Tongue (tissue), 2 donors: ENCODE measurements around the gene KRT2. TPM values are rescaled to one million over a fixed set of nuclear protein-coding genes. Genes with fewer than 3 reads are reported as not detected.
"Not testable (repeated sequence)": the region's sequence is repeated elsewhere in the genome, so short reads cannot be mapped to it uniquely, and the experiment has no call there.

Experiments
- DNase-seq: peaks from one replicate; pipeline ENCODE4 v3.0.0-alpha.2; 2015
- total RNA-seq: library from RNA; depleted of rRNA; stranded (reverse); fragments of >200 nt; gene quantifications from one replicate; pipeline ENCODE4 v1.2.3, GENCODE V29; 2014

KRT2 gene
- total RNA-seq, 1 donor from 2014 or later: not detected

- DNase-seq: no peak
These were observed 32.4 kb upstream of the KRT2 start for GRCh38 chr12:52684431-52684830.

GRCh38 chr12:52683575-52684300, 31.7 kb upstream of the KRT2 start:
- DNase-seq: no peak

GRCh38 chr12:52682938-52683574, 31.0 kb upstream of the KRT2 start:
- DNase-seq: peak; percentile 14

GRCh38 chr12:52682381-52682660, 30.3 kb upstream of the KRT2 start:
- DNase-seq: no peak

- no peak for DNase-seq
These were observed 29.7 kb upstream of the KRT2 start for GRCh38 chr12:52681526-52682380.

- DNase-seq: no peak
These were observed 28.4 kb upstream of the KRT2 start, which contains the start of gene KRT1 for GRCh38 chr12:52680363-52680762. Gene KRT1 (minus strand): TSS chr12:52680407. CDS start chr12:52680348, 59 bp downstream.

- no peak for DNase-seq
These were observed 27.9 kb upstream of the KRT2 start for GRCh38 chr12:52679875-52680274.

GRCh38 chr12:52677671-52678070, 25.7 kb upstream of the KRT2 start:
- no peak for DNase-seq

GRCh38 chr12:52677126-52677525, 25.1 kb upstream of the KRT2 start:
- DNase-seq: no peak

- DNase-seq: no peak
These were observed 24.2 kb upstream of the KRT2 start for GRCh38 chr12:52676163-52676562.

- no peak for DNase-seq
These were observed 23.3 kb upstream of the KRT2 start for GRCh38 chr12:52675301-52675701.

GRCh38 chr12:52674433-52674775, 22.4 kb upstream of the KRT2 start:
- no peak for DNase-seq

- DNase-seq: no peak
These were observed 21.9 kb upstream of the KRT2 start for GRCh38 chr12:52673713-52674432.

- DNase-seq: no peak
These were observed 21.2 kb upstream of the KRT2 start for GRCh38 chr12:52673217-52673616.

- DNase-seq: no peak
These were observed 20.4 kb upstream of the KRT2 start for GRCh38 chr12:52672321-52672933.

GRCh38 chr12:52670961-52671360, 18.9 kb upstream of the KRT2 start:
- no peak for DNase-seq

GRCh38 chr12:52670506-52670905, 18.5 kb upstream of the KRT2 start:
- no peak for DNase-seq

- not testable (repeated sequence) for DNase-seq
These were observed 17.9 kb upstream of the KRT2 start for GRCh38 chr12:52669941-52670340.

- no peak for DNase-seq
These were observed 17.4 kb upstream of the KRT2 start for GRCh38 chr12:52669426-52669825.

GRCh38 chr12:52667931-52668330, 15.9 kb upstream of the KRT2 start:
- DNase-seq: no peak

GRCh38 chr12:52667509-52667908, 15.5 kb upstream of the KRT2 start:
- DNase-seq: no peak

GRCh38 chr12:52666471-52666870, 14.5 kb upstream of the KRT2 start:
- no peak for DNase-seq
